ENCODE data around the gene PIGU. TPM values are rescaled to one million over a fixed set of nuclear protein-coding genes. Genes with fewer than 3 reads are reported as not detected.

Gene PIGU
- total RNA-seq, 1 experiment from 2014 or later, result 25.1 TPM

DNA sequence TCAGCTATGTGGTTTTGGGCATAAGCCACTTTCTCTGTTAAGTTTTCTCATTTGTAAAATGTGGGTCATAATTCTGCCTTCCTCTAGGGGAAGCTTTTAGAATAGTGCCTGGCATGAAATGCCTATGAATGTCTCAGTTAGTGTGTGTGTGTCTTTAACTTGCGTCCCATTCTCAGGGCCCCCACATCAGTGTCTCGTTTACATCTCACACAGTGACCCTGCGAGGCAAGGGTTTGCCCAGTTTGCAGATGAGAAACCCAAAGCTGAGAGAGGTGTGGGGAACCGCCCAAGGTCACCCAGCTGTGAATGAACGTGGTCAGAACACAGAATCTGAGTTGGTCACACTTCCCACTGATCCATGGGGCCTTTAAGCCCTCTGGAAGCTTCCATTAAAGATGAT, 146.6 kb downstream of the PIGU start (continued):
- TF ChIP-seq REST (IDR thresholded peaks at IDR 0.05; ENCODE audit: low read depth), result no peak

DNA sequence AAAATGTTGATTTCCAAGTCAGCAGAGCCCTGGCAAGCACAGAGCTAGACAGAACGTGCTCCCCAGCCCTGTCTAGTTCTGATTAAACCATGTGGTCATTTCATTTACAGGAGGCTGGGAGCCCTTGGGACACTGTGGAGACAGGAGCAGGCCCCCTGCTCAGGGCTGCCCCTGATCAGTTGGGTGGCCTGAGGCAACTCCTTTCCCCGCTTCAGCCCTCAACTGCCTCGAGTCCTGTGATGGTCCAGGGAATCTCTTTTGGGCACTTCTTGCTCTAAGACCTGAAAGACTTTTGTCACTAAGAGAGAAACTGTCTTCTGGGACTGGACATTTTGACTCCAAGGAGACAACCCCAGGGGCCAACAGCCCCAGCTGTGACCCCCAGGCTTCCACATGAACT, 147.2 kb downstream of the PIGU start:
- H3K79me2 ChIP-seq (ENCODE audit: insufficient read depth, low read length), result peaks cover 33% of the 10 kb centered on the region
- no peak overlapping the region for H2AFZ ChIP-seq (ENCODE audit: low read depth, low read length, poor library complexity, severe bottlenecking)
- ChIA-PET CTCF (no interaction called here), POLR2A (interaction anchor here (0.7 kb wide), 1 partner anchor 9 kb away, joined by 3 read pairs; no protein-coding TSS in a partner anchor), RAD21 (ENCODE audit: low non-redundant PET in 1 of 2, low total read pairs in 2 of 2, uncharacterized antibody in 2 of 2, unreplicated experiment in 2 of 2) (no interaction called here)
- no peaks in the 10 kb centered on the region; the same call in 1 of the 2 replicates for H4K20me1 ChIP-seq (ENCODE audit: insufficient read depth)
- no peak overlapping the region for H3K4me3 ChIP-seq (replicated peaks in 1 of 2; ENCODE audit: low read depth in 1 of 2, low read length in 2 of 2)
- intact Hi-C loops (cut with micrococcal nuclease), result no loop called here
- no peaks in the 10 kb centered on the region for H3K27me3 ChIP-seq (ENCODE audit: insufficient read depth, low read length)
- H3K4me1 ChIP-seq (ENCODE audit: control insufficient read depth in 1 of 2, insufficient read depth in 2 of 2, low read length in 2 of 2), result peaks cover 24% of the 10 kb centered on the region in 2 experiments
- no peaks in the 10 kb centered on the region for H3K9me3 ChIP-seq (ENCODE audit: control insufficient read depth in 1 of 2, insufficient read depth in 1 of 2, low read depth in 1 of 2, low read length in 2 of 2)
- no TSS peak for BruUV-seq (replicated peaks)
- H3K27ac ChIP-seq (ENCODE audit: low read depth, low read length), result no peak overlapping the region
- H3K9ac ChIP-seq (ENCODE audit: low read length), result no peak overlapping the region
- DNase-seq (ENCODE audit: low read depth, low spot score) (no peak), ATAC-seq (no peak)
- H3K36me3 ChIP-seq (ENCODE audit: control insufficient read depth in 1 of 2, insufficient read depth in 2 of 2, low read length in 2 of 2), result peaks cover 16 to 49% of the 10 kb centered on the region in 2 experiments
- TF ChIP-seq ZBTB33 (IDR thresholded peaks at IDR 0.05; ENCODE audit: extremely low read depth, insufficient replicate concordance, low read length) (no peak), ZNF274 (IDR thresholded peaks at IDR 0.05; ENCODE audit: low read depth, low read length) (no peak), REST (IDR thresholded peaks at IDR 0.05; ENCODE audit: low read depth) (no peak), CEBPB (IDR thresholded peaks at IDR 0.05; ENCODE audit: low read depth) (no peak), SP1 (IDR thresholded peaks at IDR 0.05; ENCODE audit: low read depth) (no peak), ZFX (IDR thresholded peaks at IDR 0.05) (no peak), POLR2AphosphoS5 (IDR thresholded peaks at IDR 0.05; ENCODE audit: low read depth, low read length) (no peak), TCF7L2 (IDR thresholded peaks at IDR 0.05; ENCODE audit: borderline replicate concordance, extremely low read depth, insufficient read depth, insufficient read length) (no peak), ELF1 (IDR thresholded peaks at IDR 0.05; ENCODE audit: borderline replicate concordance, low read depth) (no peak)
- TF ChIP-seq, protein P1, sequence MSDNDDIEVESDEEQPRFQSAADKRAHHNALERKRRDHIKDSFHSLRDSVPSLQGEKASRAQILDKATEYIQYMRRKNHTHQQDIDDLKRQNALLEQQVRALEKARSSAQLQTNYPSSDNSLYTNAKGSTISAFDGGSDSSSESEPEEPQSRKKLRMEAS (IDR thresholded peaks at IDR 0.05), result no peak
- no peak overlapping the region for H3K4me2 ChIP-seq (ENCODE audit: low read length)
- H3K9me2 ChIP-seq (ENCODE audit: insufficient read depth), result no peaks in the 10 kb centered on the region
